Body of pancreas (tissue), 4 donors: ENCODE measurements around the gene SLC9A9.

Experiments
- POLR2A ChIP-seq, 3 donors: fragments of 450-650 bp; IDR thresholded peaks; one replicate each; pipeline ENCODE4 v1.6.1; 2016; ENCODE audit warnings: antibody characterized with exemption in 3 of 3, mild to moderate bottlenecking in 2 of 3
- TF ChIP-seq, protein P1 (sequence below), 7 experiments: fragments of 450-650 bp in 4 of 7; fragments of 200-600 bp in 3 of 7; sonication (generic) in 3 of 7; IDR thresholded peaks; one replicate each; pipeline ENCODE4 v1.5.1; 2016 to 2019; ENCODE audit warnings: antibody characterized with exemption in 7 of 7

DNA sequence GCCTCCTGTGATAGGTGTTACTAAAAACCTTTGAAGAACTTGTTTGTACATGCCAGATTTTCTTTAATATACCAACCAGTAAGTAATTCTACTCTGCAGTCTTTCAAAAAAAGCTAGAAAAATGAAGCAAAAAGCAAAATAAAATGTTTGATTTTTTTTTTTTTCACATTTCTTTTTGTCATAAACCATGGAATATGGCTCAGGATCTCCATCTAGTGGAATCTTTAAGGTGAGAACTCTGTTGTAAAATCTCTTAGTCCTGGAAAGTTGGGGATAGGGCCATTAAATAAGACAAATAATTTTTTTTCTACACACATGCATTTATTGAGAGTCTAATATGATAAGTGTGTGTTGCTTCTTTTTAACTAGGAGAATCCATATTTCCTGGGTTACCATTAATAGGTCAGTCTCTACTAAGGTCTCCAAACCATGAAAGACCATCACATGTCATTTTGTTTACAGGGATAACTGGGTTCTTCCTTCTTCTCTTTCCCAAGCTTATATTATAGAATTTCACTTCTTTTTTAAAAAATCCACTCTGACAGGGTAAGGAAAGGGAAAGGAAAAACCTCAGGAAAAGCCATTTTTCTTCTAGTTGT is 84.6 kb downstream of the SLC9A9 start:
- TF ChIP-seq, protein P1, sequence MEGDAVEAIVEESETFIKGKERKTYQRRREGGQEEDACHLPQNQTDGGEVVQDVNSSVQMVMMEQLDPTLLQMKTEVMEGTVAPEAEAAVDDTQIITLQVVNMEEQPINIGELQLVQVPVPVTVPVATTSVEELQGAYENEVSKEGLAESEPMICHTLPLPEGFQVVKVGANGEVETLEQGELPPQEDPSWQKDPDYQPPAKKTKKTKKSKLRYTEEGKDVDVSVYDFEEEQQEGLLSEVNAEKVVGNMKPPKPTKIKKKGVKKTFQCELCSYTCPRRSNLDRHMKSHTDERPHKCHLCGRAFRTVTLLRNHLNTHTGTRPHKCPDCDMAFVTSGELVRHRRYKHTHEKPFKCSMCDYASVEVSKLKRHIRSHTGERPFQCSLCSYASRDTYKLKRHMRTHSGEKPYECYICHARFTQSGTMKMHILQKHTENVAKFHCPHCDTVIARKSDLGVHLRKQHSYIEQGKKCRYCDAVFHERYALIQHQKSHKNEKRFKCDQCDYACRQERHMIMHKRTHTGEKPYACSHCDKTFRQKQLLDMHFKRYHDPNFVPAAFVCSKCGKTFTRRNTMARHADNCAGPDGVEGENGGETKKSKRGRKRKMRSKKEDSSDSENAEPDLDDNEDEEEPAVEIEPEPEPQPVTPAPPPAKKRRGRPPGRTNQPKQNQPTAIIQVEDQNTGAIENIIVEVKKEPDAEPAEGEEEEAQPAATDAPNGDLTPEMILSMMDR (IDR thresholded peaks at IDR 0.05): no peak
- TF ChIP-seq POLR2A (IDR thresholded peaks at IDR 0.05): no peak
